NCI-H1417 treated with DMSO at 0.1 percent for 48 hours (cell line): Measurements from ENCODE around the gene CYP2B6.
"Not testable (repeated sequence)": the region's sequence is repeated elsewhere in the genome, so short reads cannot be mapped to it uniquely, and the experiment has no call there.

ENCODE experiments used
- DNase-seq: peaks from one replicate; lab custom pipeline; 2025; lab: John Stamatoyannopoulos, UW

The CYP2B6 gene

DNA sequence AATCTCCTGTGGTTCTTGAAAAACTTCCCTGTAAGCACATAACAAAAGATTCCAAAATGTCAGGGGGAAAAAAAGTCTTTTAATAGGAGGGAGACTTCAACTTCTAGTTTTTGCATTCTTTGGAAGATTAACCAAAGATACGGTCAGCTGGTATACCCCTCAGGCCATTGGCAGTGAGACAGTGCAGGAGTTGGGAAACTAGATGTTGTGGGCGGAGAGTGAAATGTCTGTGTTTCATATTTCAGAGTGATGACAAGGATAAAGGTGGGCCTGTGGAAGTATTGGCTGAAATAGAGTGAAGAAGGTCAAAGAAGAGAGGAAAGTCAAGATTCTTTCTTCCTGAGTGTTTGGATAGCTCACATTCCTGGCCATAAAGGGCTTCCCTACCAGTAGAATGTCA, 40.8 kb downstream of the CYP2B6 start:
- DNase-seq: no peak

GRCh38 chr19:41033324-41033723, 42.2 kb downstream of the CYP2B6 start:
- not testable (repeated sequence) for DNase-seq

DNA sequence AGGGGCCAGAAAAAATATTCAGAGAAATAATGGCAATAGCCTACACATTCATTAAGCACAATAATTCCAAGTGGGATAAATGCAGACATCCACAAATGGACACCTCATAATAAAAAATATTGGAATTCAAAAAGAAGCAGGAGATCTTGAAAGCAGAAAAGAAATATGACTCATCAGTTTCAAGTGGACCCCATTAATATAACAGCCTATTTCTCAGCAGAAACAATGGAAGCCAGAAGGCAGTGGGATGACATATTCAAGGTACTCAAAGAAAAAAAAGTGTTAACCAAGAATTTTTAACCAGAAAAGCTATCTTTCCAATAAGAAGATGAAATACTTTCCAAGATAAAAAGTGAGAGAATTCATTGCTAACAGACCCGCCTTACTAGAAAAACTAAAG, 48.7 kb downstream of the CYP2B6 start:
- no peak for DNase-seq

GRCh38 chr19:41045095-41045494, 54.0 kb downstream of the CYP2B6 start:
- DNase-seq: not testable (repeated sequence)

DNA sequence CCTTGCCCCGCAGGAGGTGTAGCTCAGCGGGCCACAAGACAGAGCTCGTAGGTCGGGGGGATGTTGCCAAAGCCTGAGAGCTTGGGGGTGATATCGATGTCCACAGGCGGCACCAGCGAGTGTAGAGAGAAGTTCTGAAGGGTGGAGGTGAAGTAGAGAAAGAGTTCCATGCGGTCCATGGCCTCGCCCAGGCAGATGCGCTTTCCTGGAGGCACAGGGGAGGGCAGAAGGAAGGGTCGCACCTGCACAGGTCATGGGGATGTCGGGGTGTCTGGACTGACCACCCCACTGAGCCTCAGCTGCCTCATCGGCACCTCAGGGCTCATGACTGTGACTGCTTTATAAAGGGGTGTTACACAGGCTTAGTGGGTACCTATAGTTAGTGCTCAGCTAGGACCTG, 59.3 kb downstream of the CYP2B6 start:
- no peak for DNase-seq

DNA sequence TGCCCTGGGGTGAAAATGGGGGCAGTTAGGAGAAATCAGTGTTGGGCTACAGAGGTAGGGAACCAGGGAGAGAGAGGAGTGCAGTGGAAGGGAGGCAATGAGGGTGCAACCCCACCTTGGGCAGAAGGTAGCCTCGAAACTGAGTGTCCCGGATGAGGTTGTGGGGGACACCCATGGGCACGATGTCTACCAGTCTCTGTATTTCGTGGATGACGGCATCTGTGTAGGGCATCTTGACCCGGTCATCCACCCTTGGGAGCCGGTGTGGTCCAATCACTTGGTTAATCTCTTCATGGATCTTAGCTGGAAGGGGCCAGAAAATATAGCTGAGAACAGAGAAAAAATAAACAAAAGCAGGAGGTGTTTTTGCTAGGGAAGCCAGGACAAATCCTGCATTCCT, 61.1 kb downstream of the CYP2B6 start:
- DNase-seq: not testable (repeated sequence)

- not testable (repeated sequence) for DNase-seq
These were observed 62.2 kb downstream of the CYP2B6 start for GRCh38 chr19:41053331-41053730.

DNA sequence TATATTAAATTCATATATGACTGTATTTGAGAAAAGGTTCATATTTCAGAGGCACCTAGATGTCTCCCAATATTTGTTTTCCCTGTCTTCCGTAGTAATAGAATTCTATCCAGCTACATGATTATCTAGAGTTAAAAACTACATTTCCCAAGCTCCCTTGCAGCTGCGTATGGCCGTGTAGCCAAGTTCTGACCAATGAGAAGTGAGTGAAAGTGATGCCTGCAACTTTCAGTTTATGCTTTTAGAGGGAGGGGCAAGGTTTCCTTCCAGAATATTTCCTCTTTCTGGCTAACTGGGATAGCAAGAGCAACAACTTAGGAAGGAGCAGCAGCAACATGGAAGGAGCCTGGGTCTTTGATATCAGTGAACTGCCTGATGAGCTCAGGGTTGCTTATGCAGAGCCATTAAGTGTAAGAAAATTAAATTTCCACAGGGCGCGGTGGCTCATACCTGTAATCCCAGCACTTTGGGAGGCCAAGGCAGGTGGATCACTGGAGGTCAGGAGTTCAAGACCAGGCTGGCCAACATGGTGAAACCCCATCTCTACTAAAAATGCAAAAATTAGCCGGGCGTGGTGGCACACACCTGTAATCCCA, 74.0 kb downstream of the CYP2B6 start:
- DNase-seq: no peak
